Lower leg skin (tissue), 4 donors: ENCODE data around the gene FBXL13. TPM values are rescaled to one million over a fixed set of nuclear protein-coding genes. Genes with fewer than 3 reads are reported as not detected.
"Not testable (repeated sequence)": the region's sequence is repeated elsewhere in the genome, so short reads cannot be mapped to it uniquely, and the experiment has no call there.

Source experiments
- DNase-seq, 2 donors: peaks; one replicate each; pipeline ENCODE4 v3.0.0-alpha.2; 2019; ENCODE audit warnings: low spot score in 2 of 2
- H3K4me3 ChIP-seq: fragments of 200-600 bp; sonication (generic); 2 replicates; pipeline ENCODE4 v1.5.1; 2017; ENCODE audit warnings: mild to moderate bottlenecking, low read depth; ENCODE audit not compliant: poor library complexity, severe bottlenecking
- POLR2A ChIP-seq, 2 donors: fragments of 450-650 bp; IDR thresholded peaks; one replicate each; pipeline ENCODE4 v1.6.1; 2016 to 2017; ENCODE audit warnings: antibody characterized with exemption in 2 of 2, mild to moderate bottlenecking in 1 of 2, moderate library complexity in 1 of 2
- WGBS, 2 donors: methylation state at CpG; one replicate each; pipeline ENCODE4 v1.1.5; 2018; 5-methylcytosine and 5-hydroxymethylcytosine counted together
- intact Hi-C: fragments of 100-400 bp; cut with DNase I; formaldehyde crosslinking; loops from one replicate; pipeline ENCODE4 v1.15.0; 2023; ENCODE audit warnings: low total_unique reads
- total RNA-seq, 4 donors: library from RNA; depleted of rRNA; stranded (reverse); fragments of >200 nt; gene quantifications; one replicate each; pipeline ENCODE4 v1.1.0, GENCODE V29; 2016
- TF ChIP-seq, protein P1 (sequence below), 3 donors: fragments of 450-650 bp; IDR thresholded peaks; one replicate each; pipeline ENCODE4 v1.5.1; 2016; ENCODE audit warnings: antibody characterized with exemption in 3 of 3, mild to moderate bottlenecking in 3 of 3, moderate library complexity in 2 of 3

FBXL13 gene
- total RNA-seq, 4 donors from 2014 or later: 0.78 to 1.5 (median 1.1) TPM; not detected in 1

DNA sequence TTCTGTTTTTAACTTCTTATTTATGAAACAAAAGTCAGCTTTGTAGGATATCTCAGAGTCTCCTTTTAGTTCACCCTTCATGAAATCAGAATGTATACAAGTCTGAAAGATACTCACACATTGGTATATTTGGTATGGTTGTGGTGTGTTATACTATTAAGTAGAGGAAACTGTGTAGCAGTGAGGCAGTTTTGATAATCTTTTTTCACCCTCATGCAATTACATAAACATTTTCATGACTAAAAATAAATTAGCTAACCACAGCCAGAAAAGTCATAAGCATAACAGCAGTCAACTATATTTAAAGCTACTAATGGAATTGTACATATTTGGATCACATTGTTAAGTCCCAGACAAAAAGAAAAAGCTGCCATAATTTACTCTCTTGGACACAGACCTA lies 263.7 kb downstream of the FBXL13 start:
- no peak for TF ChIP-seq POLR2A (IDR thresholded peaks at IDR 0.05)
- TF ChIP-seq, protein P1, sequence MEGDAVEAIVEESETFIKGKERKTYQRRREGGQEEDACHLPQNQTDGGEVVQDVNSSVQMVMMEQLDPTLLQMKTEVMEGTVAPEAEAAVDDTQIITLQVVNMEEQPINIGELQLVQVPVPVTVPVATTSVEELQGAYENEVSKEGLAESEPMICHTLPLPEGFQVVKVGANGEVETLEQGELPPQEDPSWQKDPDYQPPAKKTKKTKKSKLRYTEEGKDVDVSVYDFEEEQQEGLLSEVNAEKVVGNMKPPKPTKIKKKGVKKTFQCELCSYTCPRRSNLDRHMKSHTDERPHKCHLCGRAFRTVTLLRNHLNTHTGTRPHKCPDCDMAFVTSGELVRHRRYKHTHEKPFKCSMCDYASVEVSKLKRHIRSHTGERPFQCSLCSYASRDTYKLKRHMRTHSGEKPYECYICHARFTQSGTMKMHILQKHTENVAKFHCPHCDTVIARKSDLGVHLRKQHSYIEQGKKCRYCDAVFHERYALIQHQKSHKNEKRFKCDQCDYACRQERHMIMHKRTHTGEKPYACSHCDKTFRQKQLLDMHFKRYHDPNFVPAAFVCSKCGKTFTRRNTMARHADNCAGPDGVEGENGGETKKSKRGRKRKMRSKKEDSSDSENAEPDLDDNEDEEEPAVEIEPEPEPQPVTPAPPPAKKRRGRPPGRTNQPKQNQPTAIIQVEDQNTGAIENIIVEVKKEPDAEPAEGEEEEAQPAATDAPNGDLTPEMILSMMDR (IDR thresholded peaks at IDR 0.05): no peak
- no peak for DNase-seq
- intact Hi-C loops: no loop called here
- no peak overlapping the region for H3K4me3 ChIP-seq

- no peak for DNase-seq
- intact Hi-C loops: no loop called here
- no peak for TF ChIP-seq POLR2A (IDR thresholded peaks at IDR 0.05)
- TF ChIP-seq, protein P1 (IDR thresholded peaks at IDR 0.05): no peak
- WGBS, 2 donors: 82 to 84% methylated on average over 7 of the region's 7 CpGs
- H3K4me3 ChIP-seq: no peak overlapping the region
Measured at GRCh38 chr7:102806613-102807012, 268.0 kb downstream of the FBXL13 start.

DNA sequence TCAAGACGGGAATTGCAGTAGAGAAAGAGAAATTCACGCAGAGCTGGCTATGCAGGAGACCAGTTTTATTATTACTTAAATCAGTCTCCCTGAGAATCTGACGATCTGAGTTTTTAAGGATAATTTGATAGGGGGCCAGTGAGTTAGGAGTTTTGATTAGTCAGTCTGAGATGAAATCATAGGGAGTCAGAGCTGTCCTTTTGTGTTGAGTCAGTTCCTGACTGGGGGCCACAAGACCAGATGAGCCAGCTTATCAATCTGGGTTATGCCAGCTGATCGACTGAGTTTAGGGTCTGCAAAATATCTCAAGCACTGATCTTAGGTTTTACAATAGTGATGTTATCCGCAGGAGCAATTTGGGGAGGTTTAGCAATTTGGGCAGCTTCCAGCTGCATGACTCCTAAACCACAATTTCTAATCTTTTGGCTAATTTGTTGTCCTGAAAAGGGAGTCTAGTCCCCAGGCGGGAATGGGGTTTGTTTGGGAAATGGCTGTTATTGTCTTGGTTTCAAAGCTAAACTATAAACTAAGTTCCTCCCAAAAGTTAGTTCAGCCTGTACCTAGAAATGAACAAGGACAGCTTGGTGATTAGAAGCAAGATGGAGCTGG lies 278.5 kb downstream of the FBXL13 start:
- intact Hi-C loops, H3K4me3 ChIP-seq, DNase-seq: not testable (repeated sequence)
- WGBS, 2 donors: 92 to 100% methylated on average over 3 to 4 of the region's 6 CpGs

- DNase-seq, H3K4me3 ChIP-seq, intact Hi-C loops: not testable (repeated sequence)
- WGBS, 2 donors: 93 to 100% methylated on average over 1 of the region's 1 CpG
Measured at GRCh38 chr7:102794567-102794966, 280.0 kb downstream of the FBXL13 start.

DNA sequence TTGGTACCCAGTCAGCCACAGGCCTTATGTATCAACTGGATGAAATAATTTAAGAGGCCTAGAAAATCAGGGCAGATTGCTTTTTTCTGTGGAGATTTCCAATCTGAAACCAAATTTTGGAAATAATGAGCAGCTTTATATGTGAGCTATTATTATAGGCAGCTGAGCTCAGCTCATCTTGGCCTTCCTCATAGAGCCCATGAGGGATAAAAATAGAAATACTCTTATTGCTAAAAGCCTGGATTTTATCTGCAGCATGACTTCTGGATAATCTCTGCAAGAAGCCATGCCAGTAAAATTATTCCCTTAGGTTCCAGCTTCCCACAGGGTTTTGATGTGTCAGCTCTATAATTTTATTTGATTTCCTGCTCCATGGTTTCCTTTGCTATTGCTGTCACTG lies 282.8 kb downstream of the FBXL13 start:
- intact Hi-C loops, DNase-seq, H3K4me3 ChIP-seq: not testable (repeated sequence)

DNA sequence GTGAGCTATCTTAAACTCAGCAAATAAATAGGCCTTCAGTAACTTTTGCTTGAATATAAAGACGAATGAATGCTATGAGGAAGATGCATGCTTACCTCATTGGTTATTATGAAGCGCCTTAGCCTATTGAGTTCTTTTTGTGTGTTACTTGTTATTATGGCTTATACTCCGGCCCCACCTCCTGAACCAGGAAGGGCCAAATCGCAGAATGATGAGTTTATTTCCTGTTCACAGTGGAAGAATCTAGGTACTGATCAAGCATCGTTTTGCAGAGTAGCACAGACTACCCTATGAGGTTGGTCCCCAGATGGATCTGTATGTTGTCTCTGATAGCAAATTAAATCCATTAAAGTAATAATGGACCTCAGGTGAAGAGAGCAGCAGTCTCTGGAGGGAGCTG lies 283.2 kb downstream of the FBXL13 start:
- DNase-seq, intact Hi-C loops, H3K4me3 ChIP-seq: not testable (repeated sequence)
- 70 to 86% methylated on average over 5 of the region's 5 CpGs for WGBS, 2 donors

DNA sequence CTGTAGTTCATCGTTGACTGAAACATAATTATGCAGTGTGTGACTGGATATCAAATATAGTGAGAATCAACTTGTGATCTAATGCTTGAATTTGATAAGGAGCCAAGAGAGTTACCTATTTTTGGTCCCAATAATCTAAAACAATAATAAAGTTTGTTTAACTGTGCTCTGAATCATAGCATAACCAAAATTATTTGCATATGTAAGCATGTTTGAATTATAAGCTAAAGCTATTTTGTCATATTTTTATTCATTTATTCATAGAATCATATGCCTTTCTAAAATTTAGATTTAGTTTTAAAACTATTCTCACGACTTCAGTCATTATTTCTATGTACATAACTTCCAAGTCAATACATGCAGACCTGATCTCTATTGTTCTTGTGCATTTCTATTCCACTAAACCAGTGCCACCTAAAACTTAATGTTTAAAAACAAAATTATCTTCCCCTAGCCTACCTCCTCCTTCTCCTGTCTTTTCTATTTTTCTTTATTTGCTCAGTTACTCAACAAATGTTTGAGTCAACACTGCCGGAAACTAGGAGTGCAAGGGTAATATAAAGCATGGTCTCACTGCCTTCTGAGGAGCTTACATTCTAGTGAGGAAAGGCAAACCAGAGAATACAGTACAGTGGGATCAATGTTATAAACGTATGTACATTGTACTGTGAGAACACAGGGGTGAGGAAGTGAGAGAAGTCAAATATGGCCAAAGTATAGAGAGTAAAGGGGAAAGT lies 284.1 kb downstream of the FBXL13 start:
- H3K4me3 ChIP-seq, intact Hi-C loops, DNase-seq: not testable (repeated sequence)
- WGBS, 2 donors: 87 to 93% methylated on average over 4 of the region's 4 CpGs

DNA sequence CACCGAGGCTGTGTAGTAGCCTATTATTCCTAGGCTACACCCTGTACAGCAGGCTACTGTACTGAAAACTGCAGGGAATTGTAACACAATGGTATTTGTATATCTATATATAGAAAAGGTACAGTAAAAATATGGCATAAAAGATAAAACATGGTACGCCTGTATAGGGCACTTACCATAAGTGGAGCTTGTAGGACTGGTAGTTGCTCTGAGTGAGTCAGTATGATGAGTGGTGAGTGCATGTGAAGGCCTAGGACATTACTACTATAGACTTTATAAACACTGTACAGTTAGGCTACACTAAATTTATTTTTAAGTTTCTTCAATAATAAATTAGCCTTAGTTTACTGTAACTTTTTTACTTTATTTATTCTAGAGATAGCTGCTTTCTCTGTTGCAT lies 285.8 kb downstream of the FBXL13 start:
- DNase-seq, intact Hi-C loops, H3K4me3 ChIP-seq: not testable (repeated sequence)
- WGBS, 2 donors: 90 to 100% methylated on average over 1 to 2 of the region's 2 CpGs

DNA sequence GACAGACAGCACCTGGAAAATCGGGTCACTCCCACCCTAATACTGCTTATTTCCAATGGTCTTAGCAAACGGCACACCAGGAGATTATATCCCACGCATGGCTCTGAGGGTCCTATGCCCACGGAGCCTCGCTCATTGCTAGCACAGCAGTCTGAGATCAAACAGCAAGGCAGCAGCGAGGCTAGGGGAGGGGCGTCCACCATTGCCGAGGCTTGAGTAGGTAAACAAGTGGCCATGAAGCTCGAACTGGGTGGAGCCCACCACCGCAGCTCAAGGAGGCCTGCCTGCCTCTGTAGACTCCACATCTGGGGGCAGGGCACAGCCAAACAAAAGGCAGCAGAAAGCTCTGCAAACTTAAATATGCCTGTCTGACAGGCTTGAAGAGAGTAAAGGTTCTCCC lies 293.7 kb downstream of the FBXL13 start:
- intact Hi-C loops, H3K4me3 ChIP-seq, DNase-seq: not testable (repeated sequence)
- WGBS, 2 donors: 92 to 93% methylated on average over 10 of the region's 10 CpGs

DNA sequence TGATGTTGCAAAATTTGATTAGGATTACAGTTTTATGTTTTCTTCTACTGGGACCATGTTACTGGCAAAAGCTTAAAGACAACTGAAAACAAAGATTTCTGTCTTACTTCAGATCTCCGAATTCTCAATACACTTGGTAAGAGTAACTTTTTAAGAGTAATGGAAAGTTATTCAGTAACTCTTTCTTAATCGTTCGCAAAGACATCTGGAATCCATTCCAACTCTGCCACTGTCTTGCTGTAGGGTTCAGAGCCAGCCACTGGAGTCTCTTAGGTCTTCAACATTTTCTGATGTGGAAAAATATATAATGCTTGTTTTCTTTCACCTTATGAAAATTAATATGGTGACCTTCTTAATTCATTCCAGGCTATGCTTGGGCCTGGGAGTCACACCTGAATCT lies 295.9 kb downstream of the FBXL13 start:
- DNase-seq, H3K4me3 ChIP-seq, intact Hi-C loops: not testable (repeated sequence)
- 34 to 46% methylated on average over 3 of the region's 3 CpGs for WGBS, 2 donors

DNA sequence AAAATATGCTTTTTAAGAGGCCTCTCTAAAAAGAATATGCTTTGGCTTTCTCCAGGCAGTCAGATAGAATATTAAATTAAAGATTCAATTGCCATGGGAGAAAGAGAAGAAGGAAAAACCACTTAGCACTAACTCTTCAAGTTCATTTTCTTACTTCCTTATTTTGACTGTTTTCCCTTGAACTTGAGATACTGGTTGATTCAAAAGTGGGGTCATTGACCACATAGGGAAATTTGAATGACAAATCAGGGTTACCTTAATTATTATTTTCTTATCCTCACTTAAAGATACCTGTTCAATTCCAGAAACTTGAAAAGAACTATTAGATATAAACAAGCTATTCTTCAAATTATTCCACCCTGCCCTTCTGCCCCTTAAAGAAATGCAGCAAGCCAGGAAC lies 298.4 kb downstream of the FBXL13 start:
- DNase-seq, intact Hi-C loops, H3K4me3 ChIP-seq: not testable (repeated sequence)

- DNase-seq, H3K4me3 ChIP-seq, intact Hi-C loops: not testable (repeated sequence)
- WGBS, 2 donors: 89 to 92% methylated on average over 2 to 3 of the region's 3 CpGs
Measured at GRCh38 chr7:102770467-102770866, 304.1 kb downstream of the FBXL13 start.

GRCh38 chr7:102769657-102770192 lies 304.9 kb downstream of the FBXL13 start:
- WGBS, 2 donors: 93 to 96% methylated on average over 3 of the region's 3 CpGs
- H3K4me3 ChIP-seq, DNase-seq, intact Hi-C loops: not testable (repeated sequence)
